Hematopoietic multipotent progenitor cell treated with erythropoietin and hydrocortisone succinate and interleukin-3 and kit ligand, for 6 days (in vitro differentiated cells): ENCODE measurements around the gene PRKCQ.

Experiments used
- DNase-seq: peaks from one replicate; pipeline ENCODE4 v3.0.0-alpha.2; 2015

The PRKCQ gene

GRCh38 chr10:6565588-6565987, 14.5 kb downstream of the PRKCQ start:
- no peak for DNase-seq

- DNase-seq = no peak
Observed at GRCh38 chr10:6564367-6564766, 15.7 kb downstream of the PRKCQ start.

GRCh38 chr10:6563731-6564130, 16.3 kb downstream of the PRKCQ start:
- DNase-seq = no peak

GRCh38 chr10:6563075-6563474, 17.0 kb downstream of the PRKCQ start:
- peak; percentile 59 for DNase-seq

- DNase-seq = no peak
Observed at GRCh38 chr10:6562221-6562620, 17.9 kb downstream of the PRKCQ start.

GRCh38 chr10:6561552-6561951, 18.5 kb downstream of the PRKCQ start:
- DNase-seq = peak; percentile 46

GRCh38 chr10:6558759-6559461, 21.2 kb downstream of the PRKCQ start:
- DNase-seq = peak; percentile 78

- peak; percentile 46 for DNase-seq
Observed at GRCh38 chr10:6558272-6558671, 21.8 kb downstream of the PRKCQ start.

- no peak for DNase-seq
Observed at GRCh38 chr10:6553937-6554336, 26.1 kb downstream of the PRKCQ start.

GRCh38 chr10:6543431-6544005, 36.6 kb downstream of the PRKCQ start:
- peak; percentile 81 for DNase-seq

- peak; percentile 65 for DNase-seq
Observed at GRCh38 chr10:6542999-6543430, 37.1 kb downstream of the PRKCQ start.

- DNase-seq = peak; percentile 63
Observed at GRCh38 chr10:6539833-6540232, 40.2 kb downstream of the PRKCQ start.

GRCh38 chr10:6537770-6538169, 42.3 kb downstream of the PRKCQ start:
- peak; percentile 41 for DNase-seq

GRCh38 chr10:6536102-6536501, 44.0 kb downstream of the PRKCQ start:
- DNase-seq = no peak

GRCh38 chr10:6535156-6535764, 44.8 kb downstream of the PRKCQ start:
- DNase-seq = no peak

- no peak for DNase-seq
Observed at GRCh38 chr10:6532321-6532720, 47.8 kb downstream of the PRKCQ start.

- no peak for DNase-seq
Observed at GRCh38 chr10:6530966-6531365, 49.1 kb downstream of the PRKCQ start.

- no peak for DNase-seq
Observed at GRCh38 chr10:6530211-6530840, 49.8 kb downstream of the PRKCQ start.

- DNase-seq = no peak
Observed at GRCh38 chr10:6528198-6528950, 51.7 kb downstream of the PRKCQ start.

- DNase-seq = no peak
Observed at GRCh38 chr10:6525599-6526165, 54.4 kb downstream of the PRKCQ start.

GRCh38 chr10:6522230-6522629, 57.8 kb downstream of the PRKCQ start:
- DNase-seq = no peak

- DNase-seq = no peak
Observed at GRCh38 chr10:6520138-6520537, 59.9 kb downstream of the PRKCQ start.
